ENCODE results near the gene VSX1.

VSX1 gene

DNA sequence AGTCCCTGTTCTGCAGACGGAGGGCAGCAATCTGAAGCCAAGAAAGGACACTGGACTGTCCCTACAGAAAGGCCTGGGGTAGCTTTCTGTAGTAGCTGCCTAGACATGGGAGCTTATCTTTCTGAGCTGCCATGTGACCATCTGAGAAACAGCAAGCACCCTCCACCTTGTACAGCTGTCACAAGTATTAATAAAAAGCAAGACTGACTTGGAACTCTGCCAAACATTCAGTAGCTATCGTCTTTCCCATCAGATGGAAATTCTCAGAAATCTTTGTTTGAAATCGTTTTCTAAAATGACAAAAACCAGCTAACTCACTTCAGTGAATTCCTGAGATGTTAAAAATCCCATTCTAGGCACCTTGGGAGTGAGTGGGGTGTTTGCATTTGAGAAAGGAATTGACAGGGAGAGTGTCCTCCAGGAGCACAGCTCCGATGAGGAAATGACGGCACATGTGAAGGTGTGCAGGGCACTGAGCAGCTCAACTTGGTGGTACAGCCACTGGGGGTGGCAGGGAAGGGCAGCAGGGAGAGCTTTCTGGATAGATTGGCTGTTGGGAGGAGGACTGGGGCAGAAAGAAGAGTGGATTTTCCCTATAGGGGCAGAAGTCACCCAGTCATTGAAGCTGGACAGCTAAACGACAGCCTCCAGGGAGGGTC is 48.5 kb downstream of the VSX1 start:
- peak overlapping the region in 1 of 5 donors; percentile 0 for H3K9ac ChIP-seq (ENCODE audit: low read length in 5 of 5)
- peaks cover 0 to 16% (median 0%) of the 10 kb centered on the region in 5 donors for H3K36me3 ChIP-seq (ENCODE audit: control insufficient read depth in 5 of 5, insufficient read depth in 5 of 5, low read length in 5 of 5)
- no peaks in the 10 kb centered on the region for H3K9me3 ChIP-seq (ENCODE audit: control insufficient read depth in 5 of 5, low read length in 5 of 5)
- peaks cover 8 to 52% (median 51%) of the 10 kb centered on the region in 5 donors for H3K4me1 ChIP-seq (ENCODE audit: control insufficient read depth in 5 of 5, insufficient read depth in 5 of 5, low read length in 5 of 5)
- peak overlapping the region; percentile 41 for H3K27ac ChIP-seq (ENCODE audit: low read depth, low read length)
- H3K27me3 ChIP-seq (ENCODE audit: control insufficient read depth in 5 of 5, insufficient read depth in 4 of 5, low read length in 5 of 5) = no peaks in the 10 kb centered on the region
- H3K4me3 ChIP-seq (ENCODE audit: low read depth in 1 of 5, low read length in 5 of 5) = peak overlapping the region in 1 of 5 donors; percentile 5

DNA sequence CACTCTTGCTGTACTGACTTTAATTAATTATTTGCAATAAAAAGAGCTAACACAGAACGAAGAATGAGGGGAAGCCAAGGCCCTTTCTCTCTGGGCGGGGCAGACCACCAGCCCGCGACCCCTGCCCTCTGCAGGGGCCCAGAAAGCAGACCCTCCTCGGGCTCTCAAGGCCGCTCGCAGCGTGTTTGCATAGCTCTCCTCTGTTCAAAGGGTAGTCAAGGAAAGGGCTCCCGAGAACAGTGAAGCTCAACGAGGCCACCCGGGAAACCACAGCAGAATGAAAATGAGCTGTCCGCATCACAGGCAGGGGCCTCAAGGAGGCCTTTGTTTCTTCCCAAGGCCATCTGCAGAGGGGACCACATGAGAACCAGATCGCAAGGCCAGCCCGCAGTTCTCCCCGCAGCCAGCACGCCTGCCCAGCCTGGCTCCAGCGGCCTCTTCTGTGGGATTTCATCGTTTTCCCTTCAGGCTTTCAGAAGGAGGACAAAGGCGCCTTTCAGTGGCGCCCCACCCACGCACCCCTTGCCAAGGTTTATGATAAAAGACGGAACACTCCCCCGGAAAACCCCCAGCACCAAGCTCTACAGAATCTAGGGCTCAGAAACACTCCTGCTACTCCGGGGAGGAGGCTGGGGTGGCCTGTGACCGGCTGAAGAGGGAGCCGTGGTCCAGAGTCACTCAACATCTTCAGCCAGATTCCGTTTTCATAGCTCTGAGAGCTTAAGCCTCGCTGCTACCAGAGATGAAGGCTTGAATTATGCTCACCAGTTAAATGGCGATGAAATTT is 49.3 kb downstream of the VSX1 start:
- Histone ChIP-seq H3K9ac (ENCODE audit: low read length in 5 of 5) (peak overlapping the region in 2 of 5 donors; percentile 0 to 35), H3K27me3 (ENCODE audit: control insufficient read depth in 5 of 5, insufficient read depth in 4 of 5, low read length in 5 of 5) (no peaks in the 10 kb centered on the region), H3K36me3 (ENCODE audit: control insufficient read depth in 5 of 5, insufficient read depth in 5 of 5, low read length in 5 of 5) (peaks cover 0 to 16% (median 0%) of the 10 kb centered on the region in 5 donors), H3K27ac (ENCODE audit: low read depth, low read length) (peak overlapping the region; percentile 41), H3K4me1 (ENCODE audit: control insufficient read depth in 5 of 5, insufficient read depth in 5 of 5, low read length in 5 of 5) (peaks cover 7 to 45% (median 44%) of the 10 kb centered on the region in 5 donors), H3K4me3 (ENCODE audit: low read depth in 1 of 5, low read length in 5 of 5) (peak overlapping the region in 3 of 5 donors; percentile 5 to 22 (median 22)), H3K9me3 (ENCODE audit: control insufficient read depth in 5 of 5, low read length in 5 of 5) (no peaks in the 10 kb centered on the region)

DNA sequence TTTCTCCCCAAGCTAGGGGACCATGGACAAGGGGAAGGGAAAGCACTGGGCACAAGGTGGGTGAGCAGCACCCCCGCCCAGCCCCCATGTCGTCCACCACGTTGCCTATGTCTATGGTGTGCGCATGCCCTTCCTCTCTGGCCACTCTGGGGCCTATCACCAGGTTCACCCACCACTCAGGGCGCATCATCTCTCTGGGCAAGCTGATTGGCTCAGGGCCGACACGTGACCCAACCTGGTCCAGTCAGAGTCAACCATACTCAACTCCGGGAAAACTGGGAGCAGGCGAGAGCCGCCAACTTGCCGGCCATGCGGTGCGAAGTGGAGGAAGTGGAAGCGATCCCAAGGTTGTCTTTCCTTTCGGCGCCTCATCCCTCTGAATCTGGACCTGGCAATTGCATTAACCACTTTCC is 49.9 kb downstream of the VSX1 start:
- H3K9ac ChIP-seq (ENCODE audit: low read length in 5 of 5) = peak overlapping the region in 1 of 5 donors; percentile 35
- peaks cover 0 to 16% (median 0%) of the 10 kb centered on the region in 5 donors for H3K36me3 ChIP-seq (ENCODE audit: control insufficient read depth in 5 of 5, insufficient read depth in 5 of 5, low read length in 5 of 5)
- no peaks in the 10 kb centered on the region for H3K27me3 ChIP-seq (ENCODE audit: control insufficient read depth in 5 of 5, insufficient read depth in 4 of 5, low read length in 5 of 5)
- no peak overlapping the region for H3K27ac ChIP-seq (ENCODE audit: low read depth, low read length)
- H3K9me3 ChIP-seq (ENCODE audit: control insufficient read depth in 5 of 5, low read length in 5 of 5) = no peaks in the 10 kb centered on the region
- H3K4me3 ChIP-seq (ENCODE audit: low read depth in 1 of 5, low read length in 5 of 5) = peak overlapping the region in 1 of 5 donors; percentile 22
- peaks cover 7 to 41% (median 38%) of the 10 kb centered on the region in 5 donors for H3K4me1 ChIP-seq (ENCODE audit: control insufficient read depth in 5 of 5, insufficient read depth in 5 of 5, low read length in 5 of 5)

DNA sequence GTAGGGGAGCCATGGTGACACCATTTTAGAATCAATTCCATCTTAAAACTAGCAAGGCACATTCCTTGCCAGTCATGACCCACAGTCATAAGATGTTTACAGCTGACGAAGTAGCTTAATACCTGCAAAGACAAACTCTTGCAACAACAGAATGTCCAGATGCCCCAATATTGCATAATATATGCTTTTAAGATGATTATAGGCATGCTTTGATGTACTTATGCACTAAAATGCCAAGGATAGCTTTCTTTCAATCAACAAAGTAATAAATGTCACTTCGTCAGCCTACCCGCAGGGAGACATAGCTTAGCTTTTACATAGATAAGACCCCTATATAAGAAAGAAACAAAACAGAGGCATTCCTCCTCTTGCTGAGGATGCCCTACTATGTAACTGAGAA is 50.7 kb downstream of the VSX1 start:
- Histone ChIP-seq H3K9me3 (ENCODE audit: control insufficient read depth in 5 of 5, low read length in 5 of 5) (no peaks in the 10 kb centered on the region), H3K9ac (ENCODE audit: low read length in 5 of 5) (no peak overlapping the region), H3K36me3 (ENCODE audit: control insufficient read depth in 5 of 5, insufficient read depth in 5 of 5, low read length in 5 of 5) (peaks cover 0 to 17% (median 0%) of the 10 kb centered on the region in 5 donors), H3K4me3 (ENCODE audit: low read depth in 1 of 5, low read length in 5 of 5) (no peak overlapping the region), H3K4me1 (ENCODE audit: control insufficient read depth in 5 of 5, insufficient read depth in 5 of 5, low read length in 5 of 5) (peaks cover 7 to 33% (median 29%) of the 10 kb centered on the region in 5 donors), H3K27me3 (ENCODE audit: control insufficient read depth in 5 of 5, insufficient read depth in 4 of 5, low read length in 5 of 5) (no peaks in the 10 kb centered on the region), H3K27ac (ENCODE audit: low read depth, low read length) (no peak overlapping the region)

- Histone ChIP-seq H3K9me3 (ENCODE audit: control insufficient read depth in 5 of 5, low read length in 5 of 5) (no peaks in the 10 kb centered on the region), H3K4me1 (ENCODE audit: control insufficient read depth in 5 of 5, insufficient read depth in 5 of 5, low read length in 5 of 5) (peaks cover 7 to 28% (median 26%) of the 10 kb centered on the region in 5 donors), H3K36me3 (ENCODE audit: control insufficient read depth in 5 of 5, insufficient read depth in 5 of 5, low read length in 5 of 5) (peaks cover 0 to 22% (median 0%) of the 10 kb centered on the region in 5 donors), H3K9ac (ENCODE audit: low read length in 5 of 5) (no peak overlapping the region), H3K27ac (ENCODE audit: low read depth, low read length) (no peak overlapping the region), H3K27me3 (ENCODE audit: control insufficient read depth in 5 of 5, insufficient read depth in 4 of 5, low read length in 5 of 5) (no peaks in the 10 kb centered on the region), H3K4me3 (ENCODE audit: low read depth in 1 of 5, low read length in 5 of 5) (no peak overlapping the region)
Measured at GRCh38 chr20:25030649-25031207, 51.2 kb downstream of the VSX1 start.

DNA sequence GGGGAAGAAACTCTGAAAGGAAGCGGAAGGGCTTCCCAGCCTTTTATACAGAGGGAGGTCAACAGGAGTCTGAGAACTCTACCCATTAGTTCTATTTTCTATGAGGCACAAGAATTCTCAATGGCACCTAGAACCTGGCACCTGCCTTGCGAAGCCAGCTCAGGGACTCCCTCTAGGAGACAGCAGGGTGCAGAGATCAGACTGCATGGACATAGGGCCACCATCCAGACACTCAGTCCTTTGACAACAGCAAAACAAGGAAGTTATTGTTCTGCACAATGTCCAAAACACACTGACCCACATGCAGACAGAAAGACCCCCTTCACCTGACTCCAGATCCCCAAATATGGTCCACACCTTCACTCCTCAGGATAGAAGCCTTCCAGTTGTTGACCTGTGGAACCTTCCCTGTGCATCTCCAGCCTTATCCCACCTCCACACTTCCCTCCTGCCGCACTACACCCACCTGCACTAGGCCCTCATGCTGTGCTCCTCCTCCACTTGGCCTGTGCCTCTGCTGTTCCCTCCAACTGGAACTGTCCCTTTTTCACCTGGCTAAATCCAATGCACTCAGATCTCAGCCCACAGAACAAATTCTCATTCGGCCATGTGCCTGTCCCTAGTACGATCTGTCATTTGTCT is 51.8 kb downstream of the VSX1 start:
- no peak overlapping the region for H3K27ac ChIP-seq (ENCODE audit: low read depth, low read length)
- H3K36me3 ChIP-seq (ENCODE audit: control insufficient read depth in 5 of 5, insufficient read depth in 5 of 5, low read length in 5 of 5) = peaks cover 0 to 23% (median 0%) of the 10 kb centered on the region in 5 donors

DNA sequence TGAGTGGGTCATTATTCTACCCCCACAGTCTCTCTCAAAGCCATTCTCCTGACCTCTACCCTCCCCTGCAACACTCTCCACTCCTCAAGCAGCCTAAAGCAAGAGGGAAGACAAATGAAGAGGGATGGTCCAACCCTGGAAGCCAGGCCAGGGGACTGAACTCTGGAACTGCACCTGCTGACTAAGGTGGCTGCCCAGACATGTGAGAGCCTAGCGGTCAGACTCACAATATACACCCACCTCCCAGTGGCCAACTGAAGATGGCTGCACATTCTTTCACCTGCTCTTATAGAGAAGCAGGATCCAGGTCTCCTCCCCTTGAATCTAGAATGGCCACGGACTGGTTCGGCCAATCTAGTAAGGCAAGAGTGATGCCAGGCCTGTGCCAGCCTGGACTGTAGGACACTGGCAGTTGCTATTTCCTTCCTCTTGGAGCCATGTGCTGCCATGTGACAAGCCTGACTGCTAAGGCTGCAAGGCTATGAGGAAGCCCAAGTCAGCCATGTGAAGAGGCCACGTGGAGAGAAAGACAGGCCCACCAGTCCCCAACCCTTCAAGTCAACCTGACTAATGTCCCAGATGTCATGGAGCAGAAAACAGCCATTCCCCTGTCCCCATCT is 55.8 kb downstream of the VSX1 start:
- Histone ChIP-seq H3K4me3 (ENCODE audit: low read depth in 1 of 5, low read length in 5 of 5) (no peak overlapping the region), H3K9ac (ENCODE audit: low read length in 5 of 5) (no peak overlapping the region), H3K27ac (ENCODE audit: low read depth, low read length) (no peak overlapping the region), H3K27me3 (ENCODE audit: control insufficient read depth in 5 of 5, insufficient read depth in 4 of 5, low read length in 5 of 5) (no peaks in the 10 kb centered on the region), H3K36me3 (ENCODE audit: control insufficient read depth in 5 of 5, insufficient read depth in 5 of 5, low read length in 5 of 5) (peaks cover 0 to 38% (median 9%) of the 10 kb centered on the region in 5 donors), H3K9me3 (ENCODE audit: control insufficient read depth in 5 of 5, low read length in 5 of 5) (no peaks in the 10 kb centered on the region), H3K4me1 (ENCODE audit: control insufficient read depth in 5 of 5, insufficient read depth in 5 of 5, low read length in 5 of 5) (peaks cover 0 to 5% (median 0%) of the 10 kb centered on the region in 5 donors)

More for the DNA sequence above, 51.8 kb downstream of the VSX1 start:
- no peaks in the 10 kb centered on the region for H3K27me3 ChIP-seq (ENCODE audit: control insufficient read depth in 5 of 5, insufficient read depth in 4 of 5, low read length in 5 of 5)
- H3K4me3 ChIP-seq (ENCODE audit: low read depth in 1 of 5, low read length in 5 of 5) = no peak overlapping the region
- H3K9ac ChIP-seq (ENCODE audit: low read length in 5 of 5) = no peak overlapping the region
- peaks cover 7 to 27% (median 24%) of the 10 kb centered on the region in 5 donors for H3K4me1 ChIP-seq (ENCODE audit: control insufficient read depth in 5 of 5, insufficient read depth in 5 of 5, low read length in 5 of 5)
- H3K9me3 ChIP-seq (ENCODE audit: control insufficient read depth in 5 of 5, low read length in 5 of 5) = no peaks in the 10 kb centered on the region
